Activated T-cell treated with anti-CD3 and anti-CD28 coated beads, Interleukin-2, amount 50 U/mL, for 72 hours (primary cell): ENCODE measurements around the gene FAM47C. TPM values are rescaled to one million over a fixed set of nuclear protein-coding genes. Genes with fewer than 3 reads are reported as not detected.
"Not testable (repeated sequence)": the region's sequence is repeated elsewhere in the genome, so short reads cannot be mapped to it uniquely, and the experiment has no call there.

Experiments
- ATAC-seq, 2 donors: fragments of 150-1000 bp; cut with Tn5 transposase; replicated peaks in 1 of 2; 2 replicates each; pipeline ENCODE4 v1.10.0; 2021; ENCODE audit warnings: moderate library complexity in 2 of 2, mild to moderate bottlenecking in 1 of 2
- DNase-seq, 2 donors: peaks; one replicate each; pipeline ENCODE4 v3.0.0; 2021 to 2022; ENCODE audit warnings: mixed read lengths in 1 of 2
- H3K27ac Mint-ChIP-seq: one replicate; pipeline ENCODE4 v1.8.0; 2022; ENCODE audit warnings: mild to moderate bottlenecking, moderate library complexity, mixed read lengths
- H3K27me3 Mint-ChIP-seq: one replicate; pipeline ENCODE4 v1.8.0; 2022; ENCODE audit warnings: low read depth, mixed read lengths
- H3K36me3 Mint-ChIP-seq, 2 donors: one replicate each; pipeline ENCODE4 v1.8.0; 2022; ENCODE audit warnings: mixed read lengths in 2 of 2, mild to moderate bottlenecking in 1 of 2; ENCODE audit not compliant: insufficient read depth in 2 of 2
- H3K4me1 Mint-ChIP-seq: one replicate; pipeline ENCODE4 v1.8.0; 2022; ENCODE audit warnings: low read depth, mixed read lengths
- H3K4me3 Mint-ChIP-seq, 2 donors: one replicate each; pipeline ENCODE4 v1.8.0; 2022; ENCODE audit warnings: mild to moderate bottlenecking in 2 of 2, mixed read lengths in 2 of 2, moderate library complexity in 2 of 2
- H3K9me3 Mint-ChIP-seq, 2 donors: one replicate each; pipeline ENCODE4 v1.8.0; 2022; ENCODE audit warnings: mixed read lengths in 2 of 2
- total RNA-seq, 2 donors: library from RNA; stranded (reverse); gene quantifications; one replicate each; pipeline ENCODE4 v1.2.3, GENCODE V29; 2022

Gene FAM47C
- total RNA-seq: not detected

DNA sequence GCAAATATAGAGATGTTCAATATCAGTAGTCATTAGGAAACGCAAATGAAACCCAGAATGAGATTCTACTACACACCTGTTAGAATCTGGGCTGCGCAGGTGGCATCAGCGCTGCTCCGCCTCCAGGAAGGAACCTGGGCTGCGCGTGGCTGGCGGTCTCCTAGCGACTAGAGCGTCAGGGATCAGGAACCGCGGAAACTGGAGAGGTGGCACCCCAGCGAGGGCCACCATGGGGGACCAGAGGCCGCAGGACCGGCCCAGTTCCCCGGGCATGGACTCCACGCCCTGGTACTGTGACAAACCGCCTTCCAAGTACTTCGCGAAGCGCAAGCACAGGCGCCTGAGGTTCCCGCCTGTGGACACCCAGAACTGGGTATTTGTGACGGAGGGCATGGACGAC lies at the start of gene FAM47C:
TSS of gene FAM47C (plus strand) at position 185 of the 400 bp plus-strand sequence. CDS start at position 230, 45 bp downstream.
- DNase-seq, H3K4me3 Mint-ChIP-seq, H3K27me3 Mint-ChIP-seq, H3K27ac Mint-ChIP-seq, H3K9me3 Mint-ChIP-seq, ATAC-seq, H3K4me1 Mint-ChIP-seq, H3K36me3 Mint-ChIP-seq: not testable (repeated sequence)

DNA sequence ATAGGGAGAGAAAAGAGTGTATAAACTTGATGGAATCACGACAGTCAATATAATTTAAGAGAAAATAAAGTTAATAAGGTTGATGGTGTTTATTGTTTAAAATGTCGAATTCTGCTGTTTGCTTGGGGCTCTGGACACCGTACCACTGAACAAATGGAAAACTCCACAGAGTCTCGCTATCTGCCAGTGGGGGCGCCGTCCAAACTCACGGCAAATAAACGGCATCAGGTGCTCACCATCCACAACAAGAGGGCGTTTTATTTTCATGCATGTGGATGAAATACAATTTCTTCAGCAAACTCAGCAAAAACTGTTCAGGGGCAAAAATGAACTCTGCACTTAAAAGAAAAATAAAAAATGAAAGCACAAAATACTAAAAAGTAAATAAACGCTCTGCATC lies 46.6 kb upstream of the FAM47C start:
- ATAC-seq (no peak), DNase-seq (no peak)
- Mint-ChIP-seq H3K27ac (no peak overlapping the region), H3K4me1 (no peaks in the 10 kb centered on the region), H3K27me3 (peaks cover 26% of the 10 kb centered on the region), H3K4me3 (no peak overlapping the region), H3K36me3 (peaks cover 0 to 3% of the 10 kb centered on the region in 2 donors), H3K9me3 (no peaks in the 10 kb centered on the region)

DNA sequence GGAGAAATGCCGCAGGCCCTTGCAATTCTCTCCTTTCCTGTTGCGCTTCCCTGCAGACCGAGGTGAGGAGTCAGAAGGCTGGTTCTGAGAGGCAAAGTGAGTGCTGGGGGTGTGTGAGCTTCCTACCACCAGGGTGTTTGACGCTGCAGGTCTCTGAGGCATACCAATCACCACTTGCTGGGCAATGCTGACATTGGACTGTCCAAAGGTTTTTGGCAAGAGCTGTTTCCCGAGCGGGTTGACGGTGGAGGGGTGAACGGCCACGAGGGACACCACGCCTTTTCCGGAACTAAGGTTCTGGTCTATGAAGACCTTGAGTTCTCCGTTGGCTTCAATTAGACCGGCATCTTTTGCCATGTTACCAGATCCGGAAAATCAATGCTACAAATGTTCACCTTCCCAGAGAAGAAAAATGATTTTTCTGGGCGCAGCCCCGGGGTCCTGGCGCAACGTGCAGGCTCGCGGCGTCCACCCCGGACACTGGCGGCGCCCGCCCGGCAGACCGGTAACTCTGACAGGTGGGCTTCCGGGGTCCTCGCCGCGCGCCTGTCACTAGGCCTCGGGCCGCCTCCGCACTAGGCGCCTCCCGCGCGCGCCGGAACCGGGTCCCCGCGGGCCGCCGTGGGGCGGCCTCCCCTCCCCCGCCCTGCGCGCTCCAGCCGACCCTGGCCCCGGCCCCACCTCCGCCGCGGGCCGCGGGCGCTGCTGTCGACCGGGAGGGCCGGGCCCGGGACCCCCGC lies 44.9 kb upstream of the FAM47C start:
- H3K4me1 Mint-ChIP-seq: no peaks in the 10 kb centered on the region
- DNase-seq: no peak

DNA sequence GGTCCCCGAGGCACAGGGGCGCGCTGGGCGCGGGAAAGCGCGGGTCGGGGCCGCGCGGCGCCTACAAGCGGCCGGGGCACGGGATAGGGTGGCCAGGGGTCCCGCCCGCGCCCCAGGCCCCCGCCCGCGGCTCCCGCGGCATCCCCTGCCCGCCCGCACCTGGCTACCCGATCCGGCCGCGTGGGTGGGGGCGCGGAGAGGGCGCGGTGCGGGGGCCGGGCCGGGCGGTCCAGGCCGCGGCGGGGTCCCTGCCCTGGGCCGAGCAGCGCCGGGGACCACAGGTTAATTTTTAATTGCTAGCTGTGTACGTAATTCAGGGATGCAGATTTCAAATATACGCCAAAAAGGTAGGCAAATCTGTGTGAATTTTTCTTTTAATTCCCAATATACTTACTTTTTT lies 44.3 kb upstream of the FAM47C start:
- ATAC-seq (no peak), DNase-seq (no peak)
- Mint-ChIP-seq H3K4me3 (no peak overlapping the region), H3K36me3 (no peaks in the 10 kb centered on the region), H3K27me3 (peaks cover 10% of the 10 kb centered on the region), H3K4me1 (no peaks in the 10 kb centered on the region), H3K9me3 (no peaks in the 10 kb centered on the region), H3K27ac (no peak overlapping the region)

More for the DNA sequence above, 44.9 kb upstream of the FAM47C start:
- no peak overlapping the region for H3K27ac Mint-ChIP-seq
- H3K36me3 Mint-ChIP-seq: peaks cover 0 to 3% of the 10 kb centered on the region in 2 donors
- ATAC-seq: no peak
- H3K27me3 Mint-ChIP-seq: peaks cover 16% of the 10 kb centered on the region
- H3K4me3 Mint-ChIP-seq: no peak overlapping the region
- no peaks in the 10 kb centered on the region for H3K9me3 Mint-ChIP-seq

DNA sequence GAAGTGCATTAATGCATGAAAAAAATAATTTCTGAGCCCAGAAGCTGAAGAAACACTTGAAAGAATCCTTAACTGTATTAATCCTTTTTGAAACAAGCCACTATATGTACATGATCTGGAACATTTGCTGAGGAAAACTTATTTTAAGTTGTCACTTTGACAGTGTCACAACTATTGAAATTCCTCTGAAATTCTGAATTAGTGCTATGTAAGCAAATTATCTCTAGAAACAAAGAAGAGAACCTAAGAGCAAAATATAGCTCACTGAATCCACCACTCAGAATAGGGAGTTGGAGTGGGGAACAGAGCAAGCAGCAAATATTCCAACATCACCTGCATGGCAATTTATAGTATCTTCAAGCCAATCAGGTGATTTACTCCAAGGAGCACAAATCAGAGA lies 34.6 kb upstream of the FAM47C start:
- no peak for ATAC-seq
- Mint-ChIP-seq H3K4me3 (no peak overlapping the region), H3K27ac (no peak overlapping the region)

DNA sequence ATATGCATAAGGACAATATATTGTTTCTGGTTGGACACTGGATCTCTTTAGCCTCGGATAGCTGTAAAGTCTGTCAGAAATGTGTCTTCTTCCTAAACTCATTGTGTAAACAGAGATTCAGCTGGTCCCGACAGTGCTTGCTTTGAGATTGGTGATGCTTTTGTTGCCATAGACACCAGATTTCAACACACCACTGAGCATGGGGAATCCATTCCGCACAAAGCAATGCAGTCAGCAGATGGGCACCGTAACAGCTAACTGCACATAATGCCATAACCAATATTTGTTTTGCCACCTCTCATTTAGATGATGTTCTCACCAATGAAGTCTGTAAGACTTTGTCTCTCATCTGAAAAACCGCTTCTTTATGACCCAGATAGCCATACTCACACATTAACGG lies 33.3 kb upstream of the FAM47C start:
- H3K9me3 Mint-ChIP-seq: no peaks in the 10 kb centered on the region
- no peaks in the 10 kb centered on the region for H3K4me1 Mint-ChIP-seq
- no peak overlapping the region for H3K4me3 Mint-ChIP-seq
- ATAC-seq: no peak
- no peaks in the 10 kb centered on the region for H3K36me3 Mint-ChIP-seq
- peaks cover 4% of the 10 kb centered on the region for H3K27me3 Mint-ChIP-seq
- no peak overlapping the region for H3K27ac Mint-ChIP-seq
- DNase-seq: no peak

More for the DNA sequence above, 34.6 kb upstream of the FAM47C start:
- peaks cover 4% of the 10 kb centered on the region for H3K27me3 Mint-ChIP-seq
- DNase-seq: no peak
- H3K4me1 Mint-ChIP-seq: no peaks in the 10 kb centered on the region
- no peaks in the 10 kb centered on the region for H3K9me3 Mint-ChIP-seq
- H3K36me3 Mint-ChIP-seq: no peaks in the 10 kb centered on the region

DNA sequence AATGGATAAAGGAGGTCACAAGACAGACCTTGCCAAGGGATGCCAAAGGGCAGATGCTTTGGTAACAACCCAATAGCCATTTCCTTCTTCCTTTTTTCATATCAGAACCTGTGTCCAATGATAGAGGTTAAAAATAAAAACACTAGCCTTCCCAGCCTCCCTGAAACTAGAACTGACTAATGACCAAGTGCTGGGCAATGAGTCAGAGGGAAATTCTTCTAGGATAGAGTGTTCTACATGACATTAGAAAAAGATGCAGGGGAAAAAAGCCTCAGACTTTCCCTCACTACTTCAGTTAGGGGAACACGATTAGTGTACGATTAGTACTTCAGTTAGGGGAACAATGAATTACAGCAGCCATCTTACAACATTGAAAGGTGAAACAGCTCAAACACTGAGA lies 29.3 kb upstream of the FAM47C start:
- ATAC-seq: no peak

DNA sequence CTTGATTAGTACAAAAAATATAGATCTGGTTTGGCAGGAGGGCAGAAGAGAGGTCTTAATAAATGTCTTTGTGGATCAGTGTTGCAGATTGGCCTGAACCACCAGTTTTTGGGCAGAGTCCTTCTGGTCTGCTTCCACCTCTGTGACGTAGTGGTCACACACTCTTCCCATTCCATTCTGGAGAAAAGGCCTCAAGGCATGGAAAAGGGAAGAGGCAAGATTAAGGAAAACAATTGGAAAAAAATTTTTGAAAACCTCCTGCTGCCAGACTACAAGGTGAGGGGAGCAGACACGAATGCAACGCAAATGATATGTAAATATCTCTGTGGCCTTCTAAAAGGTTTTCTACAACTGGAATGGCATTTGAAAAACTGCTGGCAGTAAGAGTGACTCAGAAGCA lies 24.3 kb upstream of the FAM47C start:
- DNase-seq (no peak), ATAC-seq (no peak)
- peaks cover 19% of the 10 kb centered on the region for H3K27me3 Mint-ChIP-seq
- H3K4me3 Mint-ChIP-seq: no peak overlapping the region
- H3K4me1 Mint-ChIP-seq: no peaks in the 10 kb centered on the region
- H3K36me3 Mint-ChIP-seq: peaks cover 0 to 6% of the 10 kb centered on the region in 2 donors
- peaks cover 0 to 3% of the 10 kb centered on the region in 2 donors for H3K9me3 Mint-ChIP-seq
- H3K27ac Mint-ChIP-seq: no peak overlapping the region

More for the DNA sequence above, 29.3 kb upstream of the FAM47C start:
- no peak for DNase-seq
- H3K27me3 Mint-ChIP-seq: peaks cover 6% of the 10 kb centered on the region
- H3K9me3 Mint-ChIP-seq: no peaks in the 10 kb centered on the region
- no peak overlapping the region for H3K4me3 Mint-ChIP-seq
- H3K4me1 Mint-ChIP-seq: no peaks in the 10 kb centered on the region
- H3K36me3 Mint-ChIP-seq: no peaks in the 10 kb centered on the region
- H3K27ac Mint-ChIP-seq: no peak overlapping the region

DNA sequence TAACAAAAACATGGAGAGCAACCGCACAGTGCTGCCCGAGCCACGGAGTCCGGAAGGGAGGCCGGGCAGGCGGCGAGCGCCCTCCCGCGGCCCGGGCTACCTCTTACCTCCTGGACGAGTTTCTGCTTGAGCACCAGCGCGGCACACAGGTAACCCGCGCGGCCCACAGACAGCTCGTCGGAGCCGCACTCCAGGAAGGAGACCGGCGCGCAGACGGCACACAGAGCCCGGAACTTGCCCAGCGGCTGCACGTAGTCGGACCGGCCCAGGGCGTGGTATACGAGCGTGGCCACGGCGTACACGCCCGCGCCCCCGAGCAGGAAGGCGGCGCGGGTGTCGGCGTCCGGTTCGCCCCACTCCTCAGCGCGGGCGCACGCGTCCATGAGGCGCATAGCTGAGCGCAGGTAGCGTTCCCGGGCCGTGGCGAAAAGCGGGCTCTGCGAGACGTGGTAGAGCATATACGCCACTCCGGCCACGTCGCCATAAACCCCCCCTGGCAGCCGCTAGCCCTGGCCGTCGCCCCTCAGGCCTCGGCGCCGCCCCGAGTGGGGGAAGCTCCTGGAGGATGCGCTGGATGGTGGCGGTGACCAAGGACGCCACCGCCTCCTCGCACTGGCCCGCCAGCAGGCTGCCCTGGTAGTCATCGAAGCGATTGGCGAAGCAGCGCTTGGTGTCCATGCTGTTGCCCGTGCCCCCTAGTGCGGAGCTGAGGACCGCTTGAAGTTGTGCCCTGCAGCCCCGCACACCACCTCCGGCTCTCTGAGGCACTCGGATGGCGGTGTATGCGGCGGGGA lies 22.6 kb upstream of the FAM47C start:
- not testable (repeated sequence) for H3K27ac Mint-ChIP-seq, H3K4me1 Mint-ChIP-seq, H3K36me3 Mint-ChIP-seq, H3K9me3 Mint-ChIP-seq, DNase-seq
- H3K4me3 Mint-ChIP-seq: peak overlapping the region; percentile 29 to 67
- peak in 1 of 2 donors; percentile 39 for ATAC-seq
- H3K27me3 Mint-ChIP-seq: peaks cover 25% of the 10 kb centered on the region

DNA sequence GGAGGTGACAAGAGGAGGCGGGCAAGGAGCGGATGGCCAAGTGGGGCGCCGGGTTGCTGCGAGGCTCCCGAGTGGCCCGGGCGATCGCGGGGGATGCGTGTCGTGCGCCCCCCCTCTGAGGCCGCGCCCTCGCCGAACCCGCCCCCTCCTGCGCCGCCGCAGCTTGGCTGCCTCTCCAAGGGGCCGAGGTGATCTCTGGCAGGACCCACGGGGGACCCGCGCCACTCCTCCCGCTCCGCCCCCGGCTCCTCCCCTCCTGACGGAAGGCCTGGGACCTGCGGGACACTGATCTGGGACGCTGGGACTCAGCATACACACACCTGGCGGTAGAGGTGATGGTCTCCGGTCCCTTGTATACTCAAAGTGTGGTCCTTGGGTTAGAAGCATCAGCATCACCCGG lies 21.9 kb upstream of the FAM47C start:
- H3K27ac Mint-ChIP-seq: no peak overlapping the region
- no peak for ATAC-seq
- peaks cover 27% of the 10 kb centered on the region for H3K27me3 Mint-ChIP-seq
- peaks cover 0 to 6% of the 10 kb centered on the region in 2 donors for H3K36me3 Mint-ChIP-seq
- H3K4me1 Mint-ChIP-seq: no peaks in the 10 kb centered on the region
- peaks cover 0 to 3% of the 10 kb centered on the region in 2 donors for H3K9me3 Mint-ChIP-seq
- no peak for DNase-seq
- no peak overlapping the region for H3K4me3 Mint-ChIP-seq

DNA sequence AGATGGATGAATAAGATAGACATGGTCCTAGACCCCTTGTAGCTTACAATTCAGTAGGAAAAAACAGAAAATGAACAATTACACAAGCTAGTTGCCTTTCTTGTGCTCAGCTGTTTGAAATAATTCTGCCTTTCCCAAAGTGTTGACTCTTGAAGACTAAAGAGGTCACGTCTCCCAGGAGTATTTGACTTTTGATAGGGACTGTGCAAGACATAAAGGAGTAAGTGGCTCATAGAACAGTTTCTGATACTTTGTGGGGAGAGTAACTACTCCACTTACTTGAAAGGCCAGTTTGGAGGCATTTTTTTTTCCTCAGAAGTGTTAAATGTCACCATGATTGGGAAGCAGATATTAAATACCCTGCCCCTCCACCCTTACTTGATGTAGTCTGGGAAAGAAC lies 21.0 kb upstream of the FAM47C start:
- not testable (repeated sequence) for H3K9me3 Mint-ChIP-seq, H3K4me1 Mint-ChIP-seq, DNase-seq, H3K36me3 Mint-ChIP-seq, ATAC-seq, H3K4me3 Mint-ChIP-seq, H3K27ac Mint-ChIP-seq
- peaks cover 34% of the 10 kb centered on the region for H3K27me3 Mint-ChIP-seq

DNA sequence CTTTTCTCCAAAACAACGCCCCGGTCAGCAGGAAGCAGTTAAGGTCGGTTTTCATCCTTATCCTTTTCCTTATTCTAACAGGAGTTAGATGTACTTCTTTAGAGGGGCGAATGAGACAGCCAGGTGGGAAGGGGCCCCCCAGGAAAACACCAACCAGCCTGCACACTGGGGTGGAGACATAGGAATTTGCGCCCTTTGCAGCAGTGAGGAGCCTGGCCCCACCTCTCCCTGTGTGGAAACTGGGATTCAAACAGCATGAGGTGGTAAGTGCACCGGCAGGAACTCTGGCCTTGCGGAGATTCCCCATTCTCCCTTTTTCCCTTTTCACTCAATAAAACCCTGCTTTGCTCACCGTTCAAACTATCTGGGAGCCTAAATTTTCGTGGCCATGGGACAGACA lies 8.0 kb upstream of the FAM47C start:
- Mint-ChIP-seq H3K36me3 (no peaks in the 10 kb centered on the region), H3K4me1 (no peaks in the 10 kb centered on the region), H3K27me3 (peaks cover 15% of the 10 kb centered on the region), H3K4me3 (no peak overlapping the region), H3K27ac (no peak overlapping the region), H3K9me3 (no peaks in the 10 kb centered on the region)
- DNase-seq (no peak), ATAC-seq (no peak)

DNA sequence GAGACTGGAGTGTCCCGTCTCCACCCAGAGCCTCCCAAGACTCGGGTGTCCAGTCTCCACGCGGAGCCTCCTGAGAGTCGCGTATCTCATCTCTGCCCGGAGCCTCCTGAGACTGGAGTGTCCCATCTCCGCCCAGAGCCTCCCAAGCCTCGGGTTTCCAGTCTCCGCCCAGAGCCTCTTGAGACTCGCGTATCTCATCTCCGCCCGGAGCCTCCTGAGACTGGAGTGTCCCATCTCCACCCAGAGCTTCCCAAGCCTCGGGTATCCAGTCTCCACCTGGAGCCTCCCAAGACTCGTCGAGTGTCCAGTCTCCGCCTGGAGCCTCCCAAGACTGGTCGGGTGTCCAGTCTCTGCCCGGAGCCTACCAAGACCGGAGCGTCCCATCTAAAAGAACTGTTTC lies 2.3 kb downstream of the FAM47C start:
- no peak for ATAC-seq
- H3K4me1 Mint-ChIP-seq: no peaks in the 10 kb centered on the region

More for the DNA sequence above, 2.3 kb downstream of the FAM47C start:
- DNase-seq: no peak
- Mint-ChIP-seq H3K9me3 (no peaks in the 10 kb centered on the region), H3K27me3 (no peaks in the 10 kb centered on the region), H3K4me3 (no peak overlapping the region), H3K27ac (no peak overlapping the region), H3K36me3 (peaks cover 0 to 3% of the 10 kb centered on the region in 2 donors)
